ENCODE measurements around the gene CHCHD6.

The CHCHD6 gene

GRCh38 chr3:126706631-126707030 lies 2.6 kb downstream of the CHCHD6 start:
- no peak for DNase-seq

GRCh38 chr3:126711121-126711760 lies 7.2 kb downstream of the CHCHD6 start:
- DNase-seq: no peak

GRCh38 chr3:126713199-126713598 lies 9.2 kb downstream of the CHCHD6 start:
- no peak for DNase-seq

- DNase-seq: no peak
These were observed 10.3 kb downstream of the CHCHD6 start for GRCh38 chr3:126714276-126714900.

- DNase-seq: no peak
These were observed 10.9 kb downstream of the CHCHD6 start for GRCh38 chr3:126714921-126715320.

- DNase-seq: no peak
These were observed 11.4 kb downstream of the CHCHD6 start for GRCh38 chr3:126715432-126715831.

- no peak for DNase-seq
These were observed 12.0 kb downstream of the CHCHD6 start for GRCh38 chr3:126716057-126716456.

- no peak for DNase-seq
These were observed 14.8 kb downstream of the CHCHD6 start for GRCh38 chr3:126718561-126719445.

GRCh38 chr3:126720596-126720995 lies 16.6 kb downstream of the CHCHD6 start:
- no peak for DNase-seq

GRCh38 chr3:126721246-126721645 lies 17.2 kb downstream of the CHCHD6 start:
- no peak for DNase-seq

- DNase-seq: no peak
These were observed 19.2 kb downstream of the CHCHD6 start for GRCh38 chr3:126723237-126723636.

GRCh38 chr3:126723801-126724200 lies 19.8 kb downstream of the CHCHD6 start:
- DNase-seq: no peak

GRCh38 chr3:126728680-126729079 lies 24.6 kb downstream of the CHCHD6 start:
- DNase-seq: no peak

- DNase-seq: no peak
These were observed 26.3 kb downstream of the CHCHD6 start for GRCh38 chr3:126730376-126730775.

GRCh38 chr3:126731044-126731443 lies 27.0 kb downstream of the CHCHD6 start:
- no peak for DNase-seq

GRCh38 chr3:126732281-126733060 lies 28.4 kb downstream of the CHCHD6 start:
- DNase-seq: no peak

GRCh38 chr3:126733061-126733430 lies 29.0 kb downstream of the CHCHD6 start:
- DNase-seq: no peak

- DNase-seq: no peak
These were observed 30.2 kb downstream of the CHCHD6 start for GRCh38 chr3:126734106-126734723.

GRCh38 chr3:126737527-126737926 lies 33.5 kb downstream of the CHCHD6 start:
- DNase-seq: no peak

GRCh38 chr3:126742057-126742456 lies 38.0 kb downstream of the CHCHD6 start:
- DNase-seq: no peak

- DNase-seq: no peak
These were observed 39.3 kb downstream of the CHCHD6 start for GRCh38 chr3:126743350-126743749.

- no peak for DNase-seq
These were observed 39.7 kb downstream of the CHCHD6 start for GRCh38 chr3:126743781-126744180.
